GM18858 (cell line): ENCODE data around the gene KCNQ1.

ENCODE experiments used
- ATAC-seq: cut with Tn5 transposase; IDR thresholded peaks from one replicate; pipeline ENCODE4 v1.9.1; 2021; ENCODE audit not compliant: unreplicated experiment

Gene KCNQ1

GRCh38 chr11:2672553-2673249 lies 227.9 kb downstream of the KCNQ1 start:
- no peak for ATAC-seq

- ATAC-seq, result no peak
Observed at GRCh38 chr11:2673250-2673610, 228.4 kb downstream of the KCNQ1 start.

GRCh38 chr11:2673871-2674471 lies 229.2 kb downstream of the KCNQ1 start:
- no peak for ATAC-seq

GRCh38 chr11:2674658-2675131 lies 229.9 kb downstream of the KCNQ1 start:
- no peak for ATAC-seq

GRCh38 chr11:2675540-2675939 lies 230.7 kb downstream of the KCNQ1 start:
- ATAC-seq, result no peak

GRCh38 chr11:2677127-2677526 lies 232.3 kb downstream of the KCNQ1 start:
- ATAC-seq, result no peak

GRCh38 chr11:2678396-2678795 lies 233.6 kb downstream of the KCNQ1 start:
- ATAC-seq, result no peak

- no peak for ATAC-seq
Observed at GRCh38 chr11:2679011-2679676, 234.3 kb downstream of the KCNQ1 start.

GRCh38 chr11:2681408-2682145 lies 236.8 kb downstream of the KCNQ1 start:
- no peak for ATAC-seq

- no peak for ATAC-seq
Observed at GRCh38 chr11:2683806-2684205, 239.0 kb downstream of the KCNQ1 start.

GRCh38 chr11:2684581-2684980 lies 239.8 kb downstream of the KCNQ1 start:
- no peak for ATAC-seq

- ATAC-seq, result no peak
Observed at GRCh38 chr11:2685051-2685450, 240.2 kb downstream of the KCNQ1 start.

- ATAC-seq, result no peak
Observed at GRCh38 chr11:2685566-2686359, 241.0 kb downstream of the KCNQ1 start.

- ATAC-seq, result no peak
Observed at GRCh38 chr11:2686360-2687222, 241.8 kb downstream of the KCNQ1 start.

- no peak for ATAC-seq
Observed at GRCh38 chr11:2687223-2687530, 242.4 kb downstream of the KCNQ1 start.

GRCh38 chr11:2687782-2688191 lies 243.0 kb downstream of the KCNQ1 start:
- ATAC-seq, result no peak

- ATAC-seq, result no peak
Observed at GRCh38 chr11:2688381-2689231, 243.8 kb downstream of the KCNQ1 start.

- no peak for ATAC-seq
Observed at GRCh38 chr11:2689651-2690575, 245.1 kb downstream of the KCNQ1 start.
